Upper lobe of left lung (tissue), 4 donors: ENCODE results near the gene ATOH8.

Source experiments
- POLR2A ChIP-seq, 4 donors: fragments of 450-650 bp; IDR thresholded peaks; one replicate each; pipeline ENCODE4 v1.5.1; 2016 to 2017; ENCODE audit warnings: antibody characterized with exemption in 4 of 4, mild to moderate bottlenecking in 2 of 4
- POLR2AphosphoS5 ChIP-seq, 2 donors: sonication (generic); formaldehyde crosslinking; IDR thresholded peaks; one replicate each; pipeline ENCODE4 v1.5.1; 2017; ENCODE audit warnings: antibody characterized with exemption in 2 of 2
- TF ChIP-seq, protein P1 (sequence below), 6 experiments: fragments of 450-650 bp in 4 of 6; fragments of 200-600 bp in 2 of 6; sonication (generic) in 2 of 6; IDR thresholded peaks; one replicate each; pipeline ENCODE4 v1.5.1; 2016 to 2019; ENCODE audit warnings: antibody characterized with exemption in 6 of 6

DNA sequence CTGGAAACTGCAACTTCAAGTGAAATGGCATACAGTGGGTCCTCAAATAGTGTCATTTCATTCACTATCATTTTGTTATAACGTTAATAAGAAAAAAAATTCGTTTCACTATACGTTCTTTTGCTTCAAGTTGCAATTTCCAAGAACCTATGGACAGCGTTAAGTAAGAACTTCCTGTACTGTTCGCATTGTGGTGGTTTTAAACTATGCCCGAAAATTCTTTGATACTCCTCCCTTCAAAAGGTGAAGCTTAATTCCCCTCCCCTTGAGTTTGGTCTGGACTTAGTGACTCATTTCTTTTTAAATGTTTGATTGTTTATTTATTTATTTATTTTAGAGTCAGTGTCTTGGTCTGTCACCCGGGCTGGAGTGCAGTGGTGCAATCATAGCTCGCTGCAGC lies 39.0 kb upstream of the ATOH8 start:
- TF ChIP-seq, protein P1, sequence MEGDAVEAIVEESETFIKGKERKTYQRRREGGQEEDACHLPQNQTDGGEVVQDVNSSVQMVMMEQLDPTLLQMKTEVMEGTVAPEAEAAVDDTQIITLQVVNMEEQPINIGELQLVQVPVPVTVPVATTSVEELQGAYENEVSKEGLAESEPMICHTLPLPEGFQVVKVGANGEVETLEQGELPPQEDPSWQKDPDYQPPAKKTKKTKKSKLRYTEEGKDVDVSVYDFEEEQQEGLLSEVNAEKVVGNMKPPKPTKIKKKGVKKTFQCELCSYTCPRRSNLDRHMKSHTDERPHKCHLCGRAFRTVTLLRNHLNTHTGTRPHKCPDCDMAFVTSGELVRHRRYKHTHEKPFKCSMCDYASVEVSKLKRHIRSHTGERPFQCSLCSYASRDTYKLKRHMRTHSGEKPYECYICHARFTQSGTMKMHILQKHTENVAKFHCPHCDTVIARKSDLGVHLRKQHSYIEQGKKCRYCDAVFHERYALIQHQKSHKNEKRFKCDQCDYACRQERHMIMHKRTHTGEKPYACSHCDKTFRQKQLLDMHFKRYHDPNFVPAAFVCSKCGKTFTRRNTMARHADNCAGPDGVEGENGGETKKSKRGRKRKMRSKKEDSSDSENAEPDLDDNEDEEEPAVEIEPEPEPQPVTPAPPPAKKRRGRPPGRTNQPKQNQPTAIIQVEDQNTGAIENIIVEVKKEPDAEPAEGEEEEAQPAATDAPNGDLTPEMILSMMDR (IDR thresholded peaks at IDR 0.05) = no peak
- TF ChIP-seq POLR2AphosphoS5 (IDR thresholded peaks at IDR 0.05) (no peak), POLR2A (IDR thresholded peaks at IDR 0.05) (no peak)
